ENCODE results near the gene OXNAD1. TPM values are rescaled to one million over a fixed set of nuclear protein-coding genes. Genes with fewer than 3 reads are reported as not detected.

Gene OXNAD1
- total RNA-seq, 6 experiments from 2014 or later = 8.1 to 27.2 (median 16.2) TPM

DNA sequence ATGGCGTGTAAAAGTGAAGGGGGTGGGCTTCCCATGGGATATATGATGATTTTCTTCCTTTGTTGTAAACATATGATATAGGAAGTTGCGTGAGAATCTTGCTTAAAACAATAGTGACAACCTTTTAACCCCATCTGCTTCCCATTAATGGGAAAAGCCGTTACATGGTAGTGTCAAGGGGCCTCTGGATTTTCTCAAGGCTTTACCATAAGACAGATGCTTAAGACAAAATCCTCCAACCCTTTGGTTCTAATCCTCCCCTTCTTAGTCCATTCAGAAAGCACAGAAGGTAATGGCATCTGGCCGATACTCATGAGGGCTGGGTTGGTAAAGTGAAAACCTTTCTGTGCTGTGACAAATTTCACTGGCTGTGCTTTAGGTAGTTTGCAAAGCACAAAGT, 25.2 kb upstream of the OXNAD1 start:
- Histone ChIP-seq H3K4me3 (no peak overlapping the region), H3K9me3 (no peaks in the 10 kb centered on the region), H3K4me1 (peaks cover 0 to 59% (median 0%) of the 10 kb centered on the region in 4 donors), H3K36me3 (no peaks in the 10 kb centered on the region), H3K27ac (peak overlapping the region in 2 of 3 donors; percentile 35 to 50), H3K27me3 (no peaks in the 10 kb centered on the region)
- 74% methylated on average over 4 of the region's 4 CpGs for WGBS (ENCODE audit: insufficient coverage, low coverage, low lambda C conversion rate, missing lambda C conversion rate)
- DNase-seq = no peak
- no peak for TF ChIP-seq POLR2A (IDR thresholded peaks at IDR 0.05)
- TF ChIP-seq, protein P1, sequence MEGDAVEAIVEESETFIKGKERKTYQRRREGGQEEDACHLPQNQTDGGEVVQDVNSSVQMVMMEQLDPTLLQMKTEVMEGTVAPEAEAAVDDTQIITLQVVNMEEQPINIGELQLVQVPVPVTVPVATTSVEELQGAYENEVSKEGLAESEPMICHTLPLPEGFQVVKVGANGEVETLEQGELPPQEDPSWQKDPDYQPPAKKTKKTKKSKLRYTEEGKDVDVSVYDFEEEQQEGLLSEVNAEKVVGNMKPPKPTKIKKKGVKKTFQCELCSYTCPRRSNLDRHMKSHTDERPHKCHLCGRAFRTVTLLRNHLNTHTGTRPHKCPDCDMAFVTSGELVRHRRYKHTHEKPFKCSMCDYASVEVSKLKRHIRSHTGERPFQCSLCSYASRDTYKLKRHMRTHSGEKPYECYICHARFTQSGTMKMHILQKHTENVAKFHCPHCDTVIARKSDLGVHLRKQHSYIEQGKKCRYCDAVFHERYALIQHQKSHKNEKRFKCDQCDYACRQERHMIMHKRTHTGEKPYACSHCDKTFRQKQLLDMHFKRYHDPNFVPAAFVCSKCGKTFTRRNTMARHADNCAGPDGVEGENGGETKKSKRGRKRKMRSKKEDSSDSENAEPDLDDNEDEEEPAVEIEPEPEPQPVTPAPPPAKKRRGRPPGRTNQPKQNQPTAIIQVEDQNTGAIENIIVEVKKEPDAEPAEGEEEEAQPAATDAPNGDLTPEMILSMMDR (IDR thresholded peaks at IDR 0.05) = no peak
- intact Hi-C loops (cut with DNase I) = loop anchor here in 1 of 2 donors (10.0 kb wide), 2 partner anchors 185 to 605 kb away; no protein-coding TSS in a partner anchor
- ATAC-seq = peak in 2 of 4 donors; percentile 8 to 18

DNA sequence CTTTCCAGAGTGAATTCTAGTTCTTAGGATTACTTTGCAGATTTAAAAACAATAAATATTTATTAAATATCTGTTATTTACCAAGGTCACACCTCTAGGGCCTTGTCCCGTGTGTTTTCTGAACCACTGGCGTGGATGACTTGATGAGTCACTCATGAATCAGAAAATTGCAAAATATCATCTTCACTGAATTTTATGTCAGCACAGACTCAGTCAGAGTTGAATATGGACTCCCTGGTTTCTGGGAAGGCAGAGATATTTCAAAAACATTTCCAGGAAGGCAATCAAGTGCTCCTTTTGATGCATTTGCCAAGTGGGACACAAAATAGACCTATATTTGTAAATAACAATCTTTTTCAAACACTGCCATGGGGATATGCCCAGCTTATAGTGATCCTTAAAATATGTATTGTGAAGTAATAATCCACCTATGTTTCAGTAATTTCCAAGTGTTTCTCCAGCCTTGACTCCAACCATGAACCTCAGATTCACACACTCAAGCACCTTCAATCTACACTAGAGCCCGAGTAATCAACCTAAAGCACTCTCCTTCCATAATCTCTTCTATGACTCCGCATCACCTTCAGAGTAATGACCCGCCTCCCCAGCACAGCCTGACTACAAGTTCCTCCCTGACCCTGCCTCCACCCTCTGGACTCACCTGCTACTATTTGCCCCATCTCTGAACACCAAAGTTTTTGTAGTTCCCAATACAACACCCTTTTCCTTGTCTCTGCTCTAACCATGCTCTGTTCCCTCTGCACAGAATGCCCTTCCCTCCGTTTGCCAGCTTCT, 24.6 kb upstream of the OXNAD1 start:
- DNase-seq = no peak
- Histone ChIP-seq H3K36me3 (no peaks in the 10 kb centered on the region), H3K9me3 (no peaks in the 10 kb centered on the region), H3K27me3 (no peaks in the 10 kb centered on the region), H3K4me1 (peaks cover 0 to 59% (median 0%) of the 10 kb centered on the region in 4 donors), H3K4me3 (no peak overlapping the region), H3K27ac (peak overlapping the region in 2 of 3 donors; percentile 35 to 50)
- intact Hi-C loops (cut with DNase I) = loop anchor here in 1 of 2 donors (10.0 kb wide), 2 partner anchors 186 to 606 kb away; no protein-coding TSS in a partner anchor
- TF ChIP-seq, protein P1 (IDR thresholded peaks at IDR 0.05) = no peak
- TF ChIP-seq POLR2A (IDR thresholded peaks at IDR 0.05) = no peak
- WGBS (ENCODE audit: insufficient coverage, low coverage, low lambda C conversion rate, missing lambda C conversion rate) = 60% methylated on average over 6 of the region's 6 CpGs
- ATAC-seq = peak in 3 of 4 donors; percentile 42 to 75 (median 69)

DNA sequence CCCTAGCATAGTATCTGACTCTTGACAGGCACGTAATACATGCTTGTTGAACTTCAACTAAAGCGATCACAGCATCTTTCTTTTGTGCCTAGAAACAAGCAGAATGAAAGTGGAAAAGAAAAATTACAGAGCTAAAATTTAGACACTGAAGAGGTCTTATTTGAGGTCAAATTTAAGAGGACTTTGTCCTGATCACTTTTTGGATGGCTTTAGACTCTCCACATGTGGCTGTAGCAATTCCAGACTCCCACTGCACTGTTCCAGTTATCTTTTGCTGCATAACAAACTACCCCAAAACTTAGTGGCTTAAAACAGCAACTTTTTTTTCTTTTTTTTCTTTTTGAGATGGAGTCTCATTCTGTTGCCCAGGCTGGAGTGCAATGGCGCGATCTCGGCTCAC, 23.8 kb upstream of the OXNAD1 start:
- H3K4me3 ChIP-seq = no peak overlapping the region

DNA sequence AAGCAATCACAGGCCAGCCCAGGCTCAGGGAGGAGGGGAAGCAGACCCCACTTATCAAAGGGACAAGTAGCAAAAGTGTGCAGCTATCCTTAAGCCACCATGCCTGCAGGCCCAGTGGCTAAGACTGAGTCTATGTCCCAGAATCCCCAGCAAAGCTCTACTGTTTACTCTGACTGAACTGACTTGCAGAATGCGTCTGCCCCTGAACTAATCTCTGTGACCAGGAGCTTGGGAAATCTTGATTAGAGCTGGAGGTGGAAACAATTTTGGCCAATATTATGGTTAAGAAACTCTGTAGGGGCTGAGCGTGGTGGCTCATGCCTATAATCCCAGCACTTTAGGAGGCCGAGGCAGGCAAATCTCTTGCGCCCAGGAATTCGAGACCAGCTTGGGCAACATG, 22.8 kb upstream of the OXNAD1 start:
- peak in 1 of 4 donors; percentile 54 for ATAC-seq
- WGBS (ENCODE audit: insufficient coverage, low coverage, low lambda C conversion rate, missing lambda C conversion rate) = 95% methylated on average over 5 of the region's 5 CpGs

More for the DNA sequence above, 23.8 kb upstream of the OXNAD1 start:
- no peaks in the 10 kb centered on the region for H3K27me3 ChIP-seq
- TF ChIP-seq, protein P1 (IDR thresholded peaks at IDR 0.05) = no peak
- no peak for DNase-seq
- H3K27ac ChIP-seq = peak overlapping the region in 2 of 3 donors; percentile 35 to 43
- peaks cover 0 to 51% (median 0%) of the 10 kb centered on the region in 4 donors for H3K4me1 ChIP-seq
- 89% methylated on average over 5 of the region's 5 CpGs for WGBS (ENCODE audit: insufficient coverage, low coverage, low lambda C conversion rate, missing lambda C conversion rate)
- H3K36me3 ChIP-seq = no peaks in the 10 kb centered on the region
- H3K9me3 ChIP-seq = no peaks in the 10 kb centered on the region
- intact Hi-C loops (cut with DNase I) = loop anchor here in 1 of 2 donors (10.0 kb wide), 2 partner anchors 186 to 606 kb away; no protein-coding TSS in a partner anchor
- ATAC-seq = peak in 3 of 4 donors; percentile 18 to 57 (median 52)

More for the DNA sequence above, 22.8 kb upstream of the OXNAD1 start:
- Histone ChIP-seq H3K36me3 (no peaks in the 10 kb centered on the region), H3K9me3 (no peaks in the 10 kb centered on the region), H3K4me3 (no peak overlapping the region), H3K4me1 (peaks cover 0 to 42% (median 0%) of the 10 kb centered on the region in 4 donors), H3K27me3 (no peaks in the 10 kb centered on the region), H3K27ac (peak overlapping the region in 1 of 3 donors; percentile 35)
- intact Hi-C loops (cut with DNase I) = loop anchor here in 1 of 2 donors (10.0 kb wide), 2 partner anchors 187 to 607 kb away; no protein-coding TSS in a partner anchor
- no peak for TF ChIP-seq POLR2A (IDR thresholded peaks at IDR 0.05)
- TF ChIP-seq, protein P1 (IDR thresholded peaks at IDR 0.05) = no peak
- no peak for DNase-seq

All from right lobe of liver (tissue), 6 donors.